Measurements from ENCODE around the gene SORL1. TPM values are rescaled to one million over a fixed set of nuclear protein-coding genes. Genes with fewer than 3 reads are reported as not detected.

The SORL1 gene
- total and polyA plus RNA-seq, 2 of the 8 experiments (the other 6 are each of a cell fraction or from before 2014, with no cell fraction given): 38.1 to 65.5 TPM

DNA sequence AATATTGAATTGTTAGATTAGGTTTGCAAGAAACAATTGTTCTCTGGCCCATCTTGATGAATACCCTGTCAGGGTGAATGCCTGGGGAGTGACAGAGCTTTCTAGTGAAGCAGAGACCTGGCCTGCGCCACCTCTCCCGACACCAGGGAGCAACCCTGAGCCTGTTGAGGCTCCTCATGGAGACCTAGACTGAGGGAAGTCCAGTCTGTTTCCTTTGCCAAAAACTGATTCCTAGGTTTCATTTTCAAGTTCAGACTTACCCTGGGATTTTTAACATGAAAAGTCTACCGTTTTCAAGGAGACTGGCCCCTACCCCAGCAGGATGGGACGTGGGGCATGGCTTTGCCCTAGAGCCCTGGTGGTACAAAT is 174.4 kb downstream of the SORL1 start:
- DNase-seq (ENCODE audit: low read depth in 1 of 2, low spot score in 2 of 2) (no peak), FAIRE-seq (no peak)
- Histone ChIP-seq H4K91ac (replicated peaks; ENCODE audit: insufficient read length, low read length) (no peak overlapping the region), H3K14ac (ENCODE audit: insufficient read length) (no peak overlapping the region), H3K27ac (ENCODE audit: low read depth, low read length) (no peak overlapping the region), H2AFZ (ENCODE audit: low read length) (no peak overlapping the region), H3K79me2 (ENCODE audit: control insufficient read depth in 1 of 2, insufficient read depth in 2 of 2, low read length in 2 of 2) (no peaks in the 10 kb centered on the region), H2BK20ac (ENCODE audit: low read length) (no peak overlapping the region), H3K4me1 (replicated peaks in 1 of 4; ENCODE audit: control insufficient read depth in 3 of 4, insufficient read depth in 4 of 4, low read length in 3 of 4) (no peaks in the 10 kb centered on the region; a peak in 1 of 7 replicates), H3K9ac (replicated peaks in 1 of 4; ENCODE audit: extremely low read depth in 1 of 4, low read depth in 3 of 4, low read length in 3 of 4) (no peak overlapping the region), H3K23ac (ENCODE audit: insufficient read length) (no peak overlapping the region), H3K79me1 (ENCODE audit: low read depth, low read length) (no peaks in the 10 kb centered on the region), H2AK5ac (ENCODE audit: low read depth, low read length) (no peak overlapping the region), H2BK15ac (ENCODE audit: low read length) (no peak overlapping the region), H4K8ac (ENCODE audit: extremely low read depth, insufficient read depth, low read length) (no peak overlapping the region), H3K23me2 (ENCODE audit: low read depth, low read length) (no peaks in the 10 kb centered on the region), H3K4me3 (ENCODE audit: extremely low read depth in 1 of 4, insufficient read depth in 2 of 4, low read depth in 3 of 4, low read length in 4 of 4) (no peak overlapping the region), H2BK120ac (replicated peaks; ENCODE audit: low read depth, low read length) (no peak overlapping the region), H3K56ac (replicated peaks; ENCODE audit: insufficient read length, low read depth, low read length) (no peak overlapping the region), H3K9me3 (ENCODE audit: insufficient read depth in 2 of 2, low read depth in 1 of 2, low read length in 1 of 2) (no peaks in the 10 kb centered on the region), H2BK5ac (ENCODE audit: low read depth, low read length) (no peak overlapping the region), H3K36me3 (ENCODE audit: control insufficient read depth in 2 of 4, insufficient read depth in 4 of 4, low read length in 3 of 4) (peaks cover 16 to 53% (median 35%) of the 10 kb centered on the region in 4 experiments), H4K20me1 (replicated peaks in 1 of 2; ENCODE audit: control insufficient read depth in 1 of 2, insufficient read depth in 2 of 2, low read length in 2 of 2) (no peaks in the 10 kb centered on the region), H3K18ac (ENCODE audit: extremely low read depth, low read length) (no peak overlapping the region), H4K5ac (ENCODE audit: insufficient read length, low read depth, low read length) (no peak overlapping the region), H3K4me2 (ENCODE audit: insufficient read depth in 1 of 2, low read depth in 2 of 2, low read length in 2 of 2) (no peak overlapping the region), H2BK12ac (ENCODE audit: low read depth, low read length) (no peak overlapping the region), H3K4ac (replicated peaks; ENCODE audit: insufficient read length, low read depth, low read length) (no peak overlapping the region), H3K27me3 (replicated peaks in 1 of 4; ENCODE audit: control insufficient read depth in 3 of 4, extremely low read depth in 1 of 4, insufficient read depth in 3 of 4, low read length in 3 of 4) (no peaks in the 10 kb centered on the region)
- 88% methylated on average over 4 of the region's 4 CpGs; no CpG with 5 or more reads in 1 of the 2 experiments for WGBS, 2 experiments (ENCODE audit: extremely low coverage in 1 of 2, insufficient coverage in 1 of 2, insufficient read length in 1 of 2, insufficient replicate concordance in 2 of 2, low coverage in 1 of 2, low lambda C conversion rate in 2 of 2, missing lambda C conversion rate in 1 of 2)
- ChIA-PET CTCF (ENCODE audit: partially characterized antibody) (interaction anchor here (0.6 to 0.7 kb wide), 2 partner anchors 9 to 1128 kb away, joined by 3 read pairs; no protein-coding TSS in a partner anchor), POLR2A (ENCODE audit: partially characterized antibody) (no interaction called here)
- TF ChIP-seq MAFK (IDR thresholded peaks at IDR 0.05; ENCODE audit: low read depth, low read length): no peak
- no peak for TF ChIP-seq POU5F1 (IDR thresholded peaks at IDR 0.05; ENCODE audit: low read depth, low read length)
- TF ChIP-seq SRF (IDR thresholded peaks at IDR 0.05; ENCODE audit: low read depth, low read length): no peak
- TF ChIP-seq CTBP2 (IDR thresholded peaks at IDR 0.05; ENCODE audit: borderline replicate concordance, insufficient read depth, insufficient read length, low read length): no peak
- TF ChIP-seq BCL11A (IDR thresholded peaks at IDR 0.05; ENCODE audit: low read depth in 2 of 2, low read length in 2 of 2): no peak
- TF ChIP-seq NRF1 (IDR thresholded peaks at IDR 0.05; ENCODE audit: low read depth, low read length): no peak
- TF ChIP-seq JUN (IDR thresholded peaks at IDR 0.05; ENCODE audit: low read depth, low read length): no peak
- no peak for TF ChIP-seq JUND (IDR thresholded peaks at IDR 0.05; ENCODE audit: low read length)
- TF ChIP-seq SIX5 (IDR thresholded peaks at IDR 0.05; ENCODE audit: low read depth, low read length): no peak
- no peak for TF ChIP-seq BACH1 (IDR thresholded peaks at IDR 0.05; ENCODE audit: low read length)
- TF ChIP-seq GABPA (IDR thresholded peaks at IDR 0.05; ENCODE audit: borderline replicate concordance, insufficient read depth, low read length): no peak
- TF ChIP-seq RAD21 (IDR thresholded peaks at IDR 0.05 in 1 of 2, conservative IDR thresholded peaks at IDR 0.05 in 1 of 2; ENCODE audit: low read depth in 2 of 2, low read length in 2 of 2): no peak

All from H1 (cell line).